CD14-positive monocyte (primary cell): ENCODE data around the gene DDX5. TPM values are rescaled to one million over a fixed set of nuclear protein-coding genes. Genes with fewer than 3 reads are reported as not detected.

Experiments used
- DNase-seq, 3 donors: peaks; one replicate each; pipeline ENCODE4 v3.0.0-alpha.2; 2011 to 2022
- H2AFZ ChIP-seq: 2 replicates; pipeline ENCODE4 v1.6.0; 2012; ENCODE audit warnings: mild to moderate bottlenecking, low read depth, low read length, inconsistent platforms; ENCODE audit not compliant: insufficient read depth, poor library complexity, severe bottlenecking
- H3K27ac ChIP-seq, 2 donors: 1 replicate in 1 of 2; 2 replicates in 1 of 2; pipeline ENCODE4 v1.5.1; 2012 to 2013; ENCODE audit warnings: low read length in 2 of 2, control low read depth in 1 of 2, inconsistent platforms in 1 of 2, low read depth in 1 of 2, mild to moderate bottlenecking in 1 of 2
- H3K27me3 ChIP-seq, 2 donors: one replicate each; pipeline versions ENCODE4 v1.6.0 to v1.6.1; 2011 to 2013; ENCODE audit warnings: low read length in 2 of 2; ENCODE audit not compliant: control insufficient read depth in 2 of 2, insufficient read depth in 2 of 2
- H3K36me3 ChIP-seq, 2 donors: replicated peaks in 1 of 2; 1 replicate in 1 of 2; 2 replicates in 1 of 2; pipeline versions ENCODE4 v1.5.1 to v1.6.1; 2012 to 2013; ENCODE audit warnings: low read length in 2 of 2, control low read depth in 1 of 2, inconsistent platforms in 1 of 2, mild to moderate bottlenecking in 1 of 2; ENCODE audit not compliant: insufficient read depth in 2 of 2, control insufficient read depth in 1 of 2
- H3K4me1 ChIP-seq, 2 donors: 1 replicate in 1 of 2; 2 replicates in 1 of 2; pipeline versions ENCODE4 v1.5.1 to v1.6.1; 2012 to 2013; ENCODE audit warnings: low read length in 2 of 2, control low read depth in 1 of 2, inconsistent platforms in 1 of 2, mild to moderate bottlenecking in 1 of 2, moderate library complexity in 1 of 2; ENCODE audit not compliant: insufficient read depth in 2 of 2, control insufficient read depth in 1 of 2
- H3K4me2 ChIP-seq: replicated peaks from 2 replicates; pipeline ENCODE3; 2012; ENCODE audit warnings: low read length, moderate library complexity, mild to moderate bottlenecking; ENCODE audit not compliant: poor library complexity, severe bottlenecking; ENCODE audit errors: extremely low read depth
- H3K4me3 ChIP-seq, 3 experiments: fragments of 200-600 bp in 1 of 3; sonication (generic) in 1 of 3; replicated peaks in 1 of 3; 1 replicate in 2 of 3; 2 replicates in 1 of 3; pipeline ENCODE4 v1.5.1; 2011 to 2013; ENCODE audit warnings: low read length in 3 of 3, mild to moderate bottlenecking in 3 of 3, control low read depth in 2 of 3, low read depth in 2 of 3, inconsistent platforms in 1 of 3, moderate library complexity in 1 of 3
- H3K79me2 ChIP-seq: 2 replicates; pipeline ENCODE4 v1.6.0; 2012; ENCODE audit warnings: mild to moderate bottlenecking, control low read depth, inconsistent platforms, low read length, moderate library complexity; ENCODE audit not compliant: insufficient read depth
- H3K9ac ChIP-seq: 2 replicates; pipeline ENCODE4 v1.6.0; 2017; ENCODE audit warnings: low read length, mild to moderate bottlenecking; ENCODE audit not compliant: insufficient read depth, poor library complexity, severe bottlenecking
- H3K9me3 ChIP-seq, 2 donors: replicated peaks in 1 of 2; 1 replicate in 1 of 2; 2 replicates in 1 of 2; pipeline versions ENCODE4 v1.5.1 to v1.6.1; 2012 to 2013; ENCODE audit warnings: low read length in 2 of 2, control low read depth in 1 of 2; ENCODE audit not compliant: control insufficient read depth in 1 of 2, insufficient read depth in 1 of 2
- H4K20me1 ChIP-seq: 2 replicates; pipeline ENCODE4 v1.6.0; 2012; ENCODE audit warnings: mild to moderate bottlenecking, low read length, control low read depth, moderate library complexity; ENCODE audit not compliant: insufficient read depth
- H3K27ac Mint-ChIP-seq, 7 donors: one replicate each; pipeline ENCODE4 v1.8.0; 2020; ENCODE audit warnings: mild to moderate bottlenecking in 7 of 7, mixed read lengths in 7 of 7, moderate library complexity in 6 of 7, inconsistent platforms in 2 of 7
- H3K27me3 Mint-ChIP-seq, 3 donors: one replicate each; pipeline ENCODE4 v1.8.0; 2021 to 2022; ENCODE audit warnings: low read depth in 3 of 3, mild to moderate bottlenecking in 3 of 3, mixed read lengths in 3 of 3, moderate library complexity in 3 of 3, inconsistent platforms in 1 of 3
- H3K36me3 Mint-ChIP-seq, 2 donors: one replicate each; pipeline ENCODE4 v1.8.0; 2020; ENCODE audit warnings: mixed read lengths in 2 of 2, inconsistent platforms in 1 of 2, mild to moderate bottlenecking in 1 of 2
- H3K4me1 Mint-ChIP-seq: one replicate; pipeline ENCODE4 v1.8.0; 2020; ENCODE audit warnings: mild to moderate bottlenecking, mixed read lengths
- H3K4me3 Mint-ChIP-seq, 2 donors: one replicate each; pipeline ENCODE4 v1.8.0; 2020; ENCODE audit warnings: mild to moderate bottlenecking in 2 of 2, mixed read lengths in 2 of 2, moderate library complexity in 1 of 2
- H3K9me3 Mint-ChIP-seq, 7 donors: one replicate each; pipeline ENCODE4 v1.8.0; 2020 to 2022; ENCODE audit warnings: mixed read lengths in 7 of 7, mild to moderate bottlenecking in 6 of 7, moderate library complexity in 6 of 7, inconsistent platforms in 2 of 7
- WGBS: methylation state at CpG from one replicate; pipeline ENCODE4 v1.1.5; 2013; ENCODE audit warnings: missing lambda C conversion rate; ENCODE audit not compliant: insufficient coverage; 5-methylcytosine and 5-hydroxymethylcytosine counted together
- intact Hi-C, 2 donors: fragments of 100-400 bp; cut with micrococcal nuclease; formaldehyde crosslinking; loops; one replicate each; pipeline versions ENCODE4 v1.15.0 to v1.15.1; 2023
- polyA plus RNA-seq, 3 donors: library from polyadenylated mRNA; depleted of rRNA in 1 of 3; unstranded in 2 of 3; stranded (reverse) in 1 of 3; fragments of 300-500 nt in 2 of 3; fragments of >200 nt in 1 of 3; fragmentation: Illumina TruSeq in 2 of 3; gene quantifications; 1 replicate in 2 of 3; 2 replicates in 1 of 3; pipeline ENCODE4 v1.2.3, GENCODE V29; 2012 to 2021
- TF ChIP-seq, protein P1 (sequence below): fragments of 200-600 bp; IDR thresholded peaks from one replicate; pipeline ENCODE4 v1.8.0; 2022; ENCODE audit warnings: antibody characterized with exemption, mild to moderate bottlenecking

The DDX5 gene
- polyA plus RNA-seq, 3 donors, result 642 to 2,061 (median 777) TPM

DNA sequence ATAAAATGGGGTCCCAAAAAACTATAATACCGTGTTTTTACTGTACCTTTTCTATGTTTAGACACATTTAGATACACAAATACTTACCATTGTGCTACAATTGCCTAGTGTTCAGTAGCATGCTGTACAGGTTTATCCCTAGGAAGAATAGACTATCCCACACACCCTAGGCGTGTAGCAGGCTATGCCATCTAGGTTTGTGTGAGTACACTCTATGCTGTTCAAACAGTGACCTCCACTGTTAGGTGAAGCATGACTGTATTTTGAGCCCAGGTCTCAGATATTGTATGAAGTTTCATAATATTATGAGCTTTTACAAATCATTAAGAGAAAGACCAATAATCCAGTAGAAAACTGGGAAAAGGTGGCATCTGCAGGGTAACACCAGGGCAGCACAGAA is 33.5 kb downstream of the DDX5 start:
- no CpG with 5 or more reads among the region's 2 CpGs for WGBS
- H3K27me3 Mint-ChIP-seq, result peaks cover 0 to 2% (median 0%) of the 10 kb centered on the region in 3 donors
- H3K4me3 Mint-ChIP-seq, result no peak overlapping the region
- peaks cover 15% of the 10 kb centered on the region for H3K4me1 Mint-ChIP-seq
- peak overlapping the region in 1 of 2 donors; percentile 5 for H3K27ac ChIP-seq
- H4K20me1 ChIP-seq, result peaks cover 5% of the 10 kb centered on the region
- peaks cover 10 to 23% of the 10 kb centered on the region in 2 donors for H3K4me1 ChIP-seq
- H3K27me3 ChIP-seq, result no peaks in the 10 kb centered on the region
- peaks cover 38 to 65% of the 10 kb centered on the region in 2 donors for H3K36me3 ChIP-seq
- H3K27ac Mint-ChIP-seq, result no peak overlapping the region
- no peaks in the 10 kb centered on the region for H3K79me2 ChIP-seq
- no peaks in the 10 kb centered on the region for H3K9me3 ChIP-seq
- intact Hi-C loops, result no loop called here
- H3K9me3 Mint-ChIP-seq, result peaks cover 0 to 2% (median 0%) of the 10 kb centered on the region in 7 donors
- peaks cover 51 to 70% of the 10 kb centered on the region in 2 donors for H3K36me3 Mint-ChIP-seq
- no peak overlapping the region for H3K9ac ChIP-seq
- TF ChIP-seq, protein P1, sequence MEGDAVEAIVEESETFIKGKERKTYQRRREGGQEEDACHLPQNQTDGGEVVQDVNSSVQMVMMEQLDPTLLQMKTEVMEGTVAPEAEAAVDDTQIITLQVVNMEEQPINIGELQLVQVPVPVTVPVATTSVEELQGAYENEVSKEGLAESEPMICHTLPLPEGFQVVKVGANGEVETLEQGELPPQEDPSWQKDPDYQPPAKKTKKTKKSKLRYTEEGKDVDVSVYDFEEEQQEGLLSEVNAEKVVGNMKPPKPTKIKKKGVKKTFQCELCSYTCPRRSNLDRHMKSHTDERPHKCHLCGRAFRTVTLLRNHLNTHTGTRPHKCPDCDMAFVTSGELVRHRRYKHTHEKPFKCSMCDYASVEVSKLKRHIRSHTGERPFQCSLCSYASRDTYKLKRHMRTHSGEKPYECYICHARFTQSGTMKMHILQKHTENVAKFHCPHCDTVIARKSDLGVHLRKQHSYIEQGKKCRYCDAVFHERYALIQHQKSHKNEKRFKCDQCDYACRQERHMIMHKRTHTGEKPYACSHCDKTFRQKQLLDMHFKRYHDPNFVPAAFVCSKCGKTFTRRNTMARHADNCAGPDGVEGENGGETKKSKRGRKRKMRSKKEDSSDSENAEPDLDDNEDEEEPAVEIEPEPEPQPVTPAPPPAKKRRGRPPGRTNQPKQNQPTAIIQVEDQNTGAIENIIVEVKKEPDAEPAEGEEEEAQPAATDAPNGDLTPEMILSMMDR, result no peak
- no peak overlapping the region for H3K4me2 ChIP-seq
- no peak overlapping the region for H2AFZ ChIP-seq
- no peak overlapping the region for H3K4me3 ChIP-seq
- no peak for DNase-seq

DNA sequence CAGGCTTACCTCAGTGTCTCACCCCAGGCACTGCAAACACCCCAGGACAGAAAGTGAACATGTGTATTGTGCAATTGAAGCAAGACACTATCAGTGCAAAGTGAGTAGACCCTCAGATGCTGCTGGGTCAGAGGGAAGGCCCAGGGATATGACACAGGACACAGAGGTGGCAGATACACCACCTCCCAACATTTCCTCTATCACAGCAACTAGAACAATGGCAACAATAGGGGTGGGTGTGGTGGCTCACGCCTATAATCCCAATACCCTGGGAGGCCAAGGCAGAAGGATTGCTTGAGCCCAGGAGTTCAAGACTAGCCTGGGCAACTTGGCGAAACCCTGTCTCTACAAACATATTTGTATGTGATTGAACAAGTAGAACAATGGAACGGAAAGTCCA is 34.6 kb downstream of the DDX5 start:
- TF ChIP-seq, protein P1, result no peak
- H3K79me2 ChIP-seq, result no peaks in the 10 kb centered on the region
- no peak overlapping the region for H3K4me2 ChIP-seq
- peaks cover 7 to 17% of the 10 kb centered on the region in 2 donors for H3K4me1 ChIP-seq
- DNase-seq, result no peak
- no peak overlapping the region for H3K4me3 ChIP-seq
- H3K4me1 Mint-ChIP-seq, result peaks cover 9% of the 10 kb centered on the region
- H4K20me1 ChIP-seq, result peaks cover 5% of the 10 kb centered on the region
- H3K9ac ChIP-seq, result no peak overlapping the region
- intact Hi-C loops, result no loop called here
- no peak overlapping the region for H3K4me3 Mint-ChIP-seq
- no peaks in the 10 kb centered on the region for H3K27me3 ChIP-seq
- no peaks in the 10 kb centered on the region for H3K9me3 ChIP-seq
- peaks cover 0 to 2% (median 0%) of the 10 kb centered on the region in 7 donors for H3K9me3 Mint-ChIP-seq
- peaks cover 48 to 76% of the 10 kb centered on the region in 2 donors for H3K36me3 ChIP-seq
- H3K36me3 Mint-ChIP-seq, result peaks cover 58 to 80% of the 10 kb centered on the region in 2 donors
- WGBS, result no CpG with 5 or more reads among the region's 3 CpGs
- no peak overlapping the region for H2AFZ ChIP-seq
- H3K27ac Mint-ChIP-seq, result peak overlapping the region in 2 of 7 donors; percentile 27 to 37
- peaks cover 0 to 2% (median 0%) of the 10 kb centered on the region in 3 donors for H3K27me3 Mint-ChIP-seq
- no peak overlapping the region for H3K27ac ChIP-seq
